Transverse colon (tissue), 4 donors: ENCODE data around the gene ULK4.

ENCODE experiments used
- CTCF ChIP-seq, 5 experiments: fragments of 200-600 bp in 3 of 5; fragments of 450-650 bp in 2 of 5; sonication (generic) in 3 of 5; IDR thresholded peaks; 1 replicate in 2 of 5; 2 replicates in 3 of 5; pipeline ENCODE4 v1.5.1; 2016 to 2017; ENCODE audit warnings: antibody characterized with exemption in 5 of 5, inconsistent platforms in 3 of 5, mild to moderate bottlenecking in 2 of 5, moderate library complexity in 1 of 5
- POLR2A ChIP-seq: fragments of 450-650 bp; IDR thresholded peaks from one replicate; pipeline ENCODE4 v1.6.1; 2016; ENCODE audit warnings: antibody characterized with exemption, mild to moderate bottlenecking, moderate library complexity
- POLR2AphosphoS5 ChIP-seq, 3 donors: sonication (generic); formaldehyde crosslinking; IDR thresholded peaks; one replicate each; pipeline ENCODE4 v1.6.1; 2016; ENCODE audit warnings: antibody characterized with exemption in 3 of 3

- TF ChIP-seq POLR2A (no peak), CTCF (IDR thresholded peaks at IDR 0.05) (no peak), POLR2AphosphoS5 (IDR thresholded peaks at IDR 0.05) (no peak)
Measured at GRCh38 chr3:41999909-42000308, 38.0 kb upstream of the ULK4 start.
